CD4-positive, CD25-positive, alpha-beta regulatory T cell (primary cell): ENCODE data around the gene CDH2. TPM values are rescaled to one million over a fixed set of nuclear protein-coding genes. Genes with fewer than 3 reads are reported as not detected.
A peak's percentile ranks its signal among the peaks of the same experiment; 100 is the strongest.

Experiments
- ATAC-seq, 2 donors: fragments of 150-1000 bp; cut with Tn5 transposase; one replicate each; pipeline ENCODE4 v1.10.0; 2021; ENCODE audit warnings: low read depth in 2 of 2, moderate number of reproducible peaks in 2 of 2, moderate library complexity in 1 of 2
- DNase-seq, 3 donors: peaks; one replicate each; pipeline versions ENCODE4 v3.0.0 to v3.0.0-alpha.2; 2012 to 2022; ENCODE audit warnings: mixed read lengths in 1 of 3
- H3K27ac ChIP-seq: one replicate; pipeline ENCODE4 v1.7.0; 2013; ENCODE audit warnings: mild to moderate bottlenecking, low read length; ENCODE audit not compliant: insufficient read depth, poor library complexity, severe bottlenecking
- H3K27me3 ChIP-seq: one replicate; pipeline ENCODE4 v1.7.0; 2013; ENCODE audit warnings: low read length; ENCODE audit not compliant: control insufficient read depth, insufficient read depth
- H3K36me3 ChIP-seq: one replicate; pipeline ENCODE4 v1.7.0; 2013; ENCODE audit warnings: mild to moderate bottlenecking, low read length, moderate library complexity; ENCODE audit not compliant: control insufficient read depth, insufficient read depth
- H3K4me1 ChIP-seq: 2 replicates; pipeline ENCODE4 v1.7.0; 2013; ENCODE audit warnings: mild to moderate bottlenecking, low read length; ENCODE audit not compliant: insufficient read depth, control insufficient read depth, poor library complexity, severe bottlenecking
- H3K4me3 ChIP-seq: one replicate; pipeline ENCODE4 v1.7.0; 2013; ENCODE audit warnings: low read depth, mild to moderate bottlenecking, low read length, moderate library complexity
- H3K9me3 ChIP-seq, 2 experiments: 1 replicate in 1 of 2; 2 replicates in 1 of 2; pipeline ENCODE4 v1.7.0; 2013; ENCODE audit warnings: low read length in 2 of 2, mild to moderate bottlenecking in 1 of 2, moderate library complexity in 1 of 2; ENCODE audit not compliant: control insufficient read depth in 2 of 2
- H3K27ac Mint-ChIP-seq, 3 donors: one replicate each; pipeline ENCODE4 v1.8.0; 2020 to 2022; ENCODE audit warnings: mild to moderate bottlenecking in 3 of 3, mixed read lengths in 3 of 3, moderate library complexity in 2 of 3
- H3K27me3 Mint-ChIP-seq: one replicate; pipeline ENCODE4 v1.8.0; 2022; ENCODE audit warnings: mild to moderate bottlenecking, mixed read lengths
- H3K36me3 Mint-ChIP-seq: one replicate; pipeline ENCODE4 v1.8.0; 2020; ENCODE audit warnings: mixed read lengths
- H3K4me1 Mint-ChIP-seq, 4 donors: one replicate each; pipeline ENCODE4 v1.8.0; 2020 to 2022; ENCODE audit warnings: mixed read lengths in 4 of 4, mild to moderate bottlenecking in 1 of 4
- H3K4me3 Mint-ChIP-seq, 4 donors: one replicate each; pipeline ENCODE4 v1.8.0; 2020 to 2022; ENCODE audit warnings: mild to moderate bottlenecking in 4 of 4, mixed read lengths in 4 of 4, moderate library complexity in 3 of 4
- H3K9me3 Mint-ChIP-seq, 7 donors: one replicate each; pipeline ENCODE4 v1.8.0; 2020 to 2022; ENCODE audit warnings: mixed read lengths in 7 of 7, mild to moderate bottlenecking in 3 of 7, moderate library complexity in 2 of 7
- polyA plus RNA-seq, 4 donors: library from polyadenylated mRNA; unstranded; fragments of 300-500 nt; fragmentation: Illumina TruSeq; gene quantifications; one replicate each; pipeline ENCODE4 v1.2.3, GENCODE V29; 2021
- total RNA-seq: library from RNA; stranded (reverse); gene quantifications from one replicate; pipeline ENCODE4 v1.2.3, GENCODE V29; 2022

Gene CDH2
- total and polyA plus RNA-seq, 5 donors from 2014 or later, result not detected

DNA sequence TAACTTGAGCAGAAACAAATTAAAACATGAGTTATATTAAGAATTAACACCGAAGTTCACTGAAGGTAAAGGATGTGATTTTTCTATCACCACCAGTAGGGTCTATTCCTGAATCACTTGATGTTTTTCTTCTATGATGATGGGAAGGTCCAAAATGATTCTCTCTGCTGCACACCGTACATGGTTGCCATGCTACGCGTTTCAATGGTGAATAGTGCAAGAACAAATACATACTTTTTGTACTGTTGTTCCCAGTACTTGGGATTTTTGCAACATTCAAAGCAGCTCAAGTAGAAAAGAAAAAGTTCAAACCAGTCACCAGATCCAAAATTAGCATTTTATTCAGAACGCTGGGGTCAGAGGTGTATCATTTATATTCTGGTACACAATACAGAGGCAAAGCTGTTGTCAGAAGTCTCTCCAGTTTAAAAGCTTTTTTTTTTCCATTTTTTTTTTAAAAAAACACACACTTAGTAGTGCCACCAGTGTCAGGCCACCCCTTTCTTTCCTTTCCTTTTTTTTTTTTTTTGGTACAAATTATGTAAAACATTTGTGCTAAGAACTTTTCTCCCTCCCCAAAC, 226.2 kb downstream of the CDH2 start:
- H3K4me1 ChIP-seq, result no peaks in the 10 kb centered on the region
- no peaks in the 10 kb centered on the region for H3K27me3 ChIP-seq
- ATAC-seq, result no peak
- Mint-ChIP-seq H3K27ac (no peak overlapping the region), H3K4me1 (no peaks in the 10 kb centered on the region), H3K36me3 (no peaks in the 10 kb centered on the region), H3K9me3 (peaks cover 3 to 26% (median 6%) of the 10 kb centered on the region in 7 donors), H3K27me3 (no peaks in the 10 kb centered on the region), H3K4me3 (no peak overlapping the region)
- H3K36me3 ChIP-seq, result no peaks in the 10 kb centered on the region
- peaks cover 0 to 9% of the 10 kb centered on the region in 2 experiments for H3K9me3 ChIP-seq
- no peak overlapping the region for H3K4me3 ChIP-seq
- H3K27ac ChIP-seq, result no peak overlapping the region
- DNase-seq, result no peak

DNA sequence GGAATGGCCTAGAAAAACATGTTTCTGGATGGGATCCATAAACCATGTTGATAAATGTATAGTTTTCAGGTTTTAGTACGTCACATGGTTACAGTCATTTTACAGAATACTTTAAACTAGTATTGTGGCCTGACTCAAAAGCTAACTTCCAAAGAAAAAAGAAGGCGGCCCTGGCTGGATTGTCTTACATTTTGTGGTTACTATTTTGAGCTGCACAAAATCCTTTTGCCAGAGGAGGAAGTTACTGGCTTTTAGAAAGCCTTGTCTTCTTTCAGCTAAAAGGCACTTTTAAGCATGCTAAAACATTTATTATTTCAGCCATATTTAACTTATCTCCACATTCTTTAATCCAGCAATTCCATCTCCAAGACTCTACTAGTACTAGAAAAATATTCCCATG, 227.9 kb downstream of the CDH2 start:
- no peak for ATAC-seq
- H3K27me3 Mint-ChIP-seq, result no peaks in the 10 kb centered on the region
- no peaks in the 10 kb centered on the region for H3K4me1 ChIP-seq

DNA sequence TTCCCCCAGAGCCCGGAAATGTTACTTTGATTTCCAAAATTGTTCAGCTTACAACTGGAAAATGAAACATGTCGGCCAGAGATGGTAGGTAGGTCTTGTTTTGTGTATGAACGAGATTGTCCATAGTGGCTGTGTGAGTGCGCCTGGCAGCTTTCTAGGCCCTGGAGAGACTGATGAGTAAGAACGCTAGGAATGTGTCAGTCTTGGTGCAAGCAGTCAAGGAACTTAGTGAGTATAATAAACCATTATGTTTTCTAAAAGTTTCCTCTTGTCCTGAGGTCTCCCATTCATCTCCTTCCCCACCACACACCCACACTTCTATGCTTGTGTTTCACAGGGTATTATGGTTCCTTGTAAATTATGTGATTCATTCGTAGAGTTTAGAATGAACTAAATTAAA, 234.2 kb downstream of the CDH2 start:
- Mint-ChIP-seq H3K27me3 (no peaks in the 10 kb centered on the region), H3K4me3 (no peak overlapping the region), H3K9me3 (peaks cover 0 to 28% (median 9%) of the 10 kb centered on the region in 7 donors), H3K36me3 (no peaks in the 10 kb centered on the region), H3K27ac (no peak overlapping the region), H3K4me1 (no peaks in the 10 kb centered on the region)
- ATAC-seq, result no peak
- Histone ChIP-seq H3K9me3 (peaks cover 3 to 4% of the 10 kb centered on the region in 2 experiments), H3K36me3 (no peaks in the 10 kb centered on the region), H3K4me1 (no peaks in the 10 kb centered on the region), H3K27me3 (no peaks in the 10 kb centered on the region), H3K4me3 (no peak overlapping the region), H3K27ac (no peak overlapping the region)
- no peak for DNase-seq

More for the DNA sequence above, 227.9 kb downstream of the CDH2 start:
- Histone ChIP-seq H3K9me3 (peaks cover 0 to 11% of the 10 kb centered on the region in 2 experiments), H3K27ac (no peak overlapping the region), H3K4me3 (no peak overlapping the region), H3K27me3 (no peaks in the 10 kb centered on the region), H3K36me3 (no peaks in the 10 kb centered on the region)
- no peak overlapping the region for H3K27ac Mint-ChIP-seq
- no peaks in the 10 kb centered on the region for H3K36me3 Mint-ChIP-seq
- DNase-seq, result no peak
- H3K4me1 Mint-ChIP-seq, result no peaks in the 10 kb centered on the region
- H3K4me3 Mint-ChIP-seq, result no peak overlapping the region
- peaks cover 3 to 31% (median 8%) of the 10 kb centered on the region in 7 donors for H3K9me3 Mint-ChIP-seq

DNA sequence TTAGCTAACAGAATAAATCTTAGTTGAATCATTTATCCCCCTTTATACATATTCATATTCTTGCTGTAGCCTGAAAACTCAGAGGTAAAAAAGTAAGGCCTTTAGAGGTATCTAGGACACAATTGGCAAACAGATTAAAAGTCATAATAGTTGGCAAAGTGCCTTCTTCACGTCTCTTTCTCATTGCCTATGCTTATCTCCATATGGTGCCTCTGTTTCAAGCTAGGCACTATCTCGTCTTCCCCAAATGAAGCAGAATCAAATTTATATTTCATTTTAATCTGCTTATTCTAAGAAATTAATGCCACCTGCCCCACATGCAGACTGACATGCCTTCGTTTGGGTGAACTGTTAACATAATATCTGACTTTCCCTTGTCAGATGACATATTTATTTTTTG, 245.4 kb downstream of the CDH2 start:
- Mint-ChIP-seq H3K9me3 (peaks cover 2 to 17% (median 8%) of the 10 kb centered on the region in 7 donors), H3K27ac (no peak overlapping the region), H3K4me1 (no peaks in the 10 kb centered on the region), H3K27me3 (no peaks in the 10 kb centered on the region), H3K4me3 (no peak overlapping the region), H3K36me3 (no peaks in the 10 kb centered on the region)
- DNase-seq (no peak), ATAC-seq (no peak)
- no peaks in the 10 kb centered on the region for H3K27me3 ChIP-seq
- no peak overlapping the region for H3K4me3 ChIP-seq
- no peaks in the 10 kb centered on the region for H3K9me3 ChIP-seq
- H3K36me3 ChIP-seq, result no peaks in the 10 kb centered on the region
- no peaks in the 10 kb centered on the region for H3K4me1 ChIP-seq
- H3K27ac ChIP-seq, result no peak overlapping the region

DNA sequence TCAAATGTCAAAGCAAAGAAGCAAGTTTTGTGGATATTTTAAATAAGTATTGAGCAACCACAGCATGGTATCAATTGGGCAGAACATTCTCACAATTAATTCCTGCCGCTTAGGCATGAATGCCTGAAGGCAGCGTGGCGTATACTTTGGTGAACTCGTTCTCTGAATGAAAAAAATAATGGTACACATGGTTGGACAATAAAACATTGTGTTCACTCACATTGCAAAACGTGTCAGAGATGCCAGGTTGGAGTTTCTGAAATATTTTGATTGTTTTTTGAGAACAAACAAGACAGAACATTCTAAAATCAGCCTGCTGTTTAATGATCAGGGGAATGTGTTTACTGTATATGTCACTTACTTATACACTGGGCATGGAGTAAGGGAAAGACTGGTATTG, 254.2 kb downstream of the CDH2 start:
- Mint-ChIP-seq H3K27me3 (no peaks in the 10 kb centered on the region), H3K4me1 (no peaks in the 10 kb centered on the region), H3K27ac (peak overlapping the region in 1 of 3 donors; percentile 48), H3K4me3 (no peak overlapping the region), H3K9me3 (peaks cover 2 to 27% (median 7%) of the 10 kb centered on the region in 7 donors), H3K36me3 (no peaks in the 10 kb centered on the region)
- H3K36me3 ChIP-seq, result no peaks in the 10 kb centered on the region
- H3K4me3 ChIP-seq, result no peak overlapping the region
- no peaks in the 10 kb centered on the region for H3K4me1 ChIP-seq
- ATAC-seq, result no peak
- no peak overlapping the region for H3K27ac ChIP-seq
- peaks cover 0 to 3% of the 10 kb centered on the region in 2 experiments for H3K9me3 ChIP-seq
- DNase-seq, result no peak
- no peaks in the 10 kb centered on the region for H3K27me3 ChIP-seq

DNA sequence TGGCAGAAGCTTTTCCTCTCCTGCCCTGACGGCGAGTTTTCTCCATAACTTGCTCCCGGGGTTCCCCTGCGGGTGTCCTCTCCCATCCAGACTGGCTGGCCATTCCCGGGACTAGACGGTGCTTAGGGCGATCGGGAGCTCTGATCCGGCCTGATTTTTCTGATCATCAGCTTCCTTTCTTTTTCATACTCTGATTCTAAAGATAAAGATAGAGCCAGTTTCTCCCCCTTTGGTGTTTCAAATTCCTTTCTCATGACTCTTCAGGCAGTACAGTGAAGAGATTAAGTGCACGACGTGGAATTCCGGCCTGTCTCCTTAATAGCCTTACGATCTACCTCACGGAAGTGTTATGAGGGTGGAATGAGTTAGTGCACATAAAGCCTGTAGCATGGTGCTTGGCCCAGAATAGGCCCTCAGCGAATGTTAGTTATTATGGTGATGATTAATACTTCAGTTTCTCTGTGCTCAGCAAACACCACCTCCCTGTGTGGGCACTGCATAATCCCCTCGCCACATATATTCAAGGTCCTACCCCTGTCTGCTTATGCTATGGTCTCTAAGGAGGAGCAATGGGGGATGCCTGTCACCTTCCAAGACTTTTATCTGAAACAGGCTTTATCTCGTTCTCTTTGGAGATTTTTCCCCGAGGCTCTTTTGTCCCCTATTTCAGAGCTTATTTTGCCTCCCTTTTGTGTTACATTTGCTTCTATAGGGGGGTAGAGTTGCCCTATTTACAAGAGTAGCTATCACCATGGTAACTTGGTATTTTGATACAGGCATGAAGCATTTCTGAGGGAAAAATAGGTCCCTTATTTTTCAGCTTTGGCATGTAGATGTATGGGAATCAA, 254.8 kb downstream of the CDH2 start:
- H3K27ac Mint-ChIP-seq, result no peak overlapping the region
- no peak overlapping the region for H3K27ac ChIP-seq
- H3K27me3 Mint-ChIP-seq, result no peaks in the 10 kb centered on the region
- ATAC-seq, result no peak
- H3K9me3 ChIP-seq, result peaks cover 0 to 8% of the 10 kb centered on the region in 2 experiments
- no peaks in the 10 kb centered on the region for H3K4me1 ChIP-seq
- H3K4me1 Mint-ChIP-seq, result no peaks in the 10 kb centered on the region
- no peaks in the 10 kb centered on the region for H3K36me3 Mint-ChIP-seq
- no peaks in the 10 kb centered on the region for H3K27me3 ChIP-seq
- H3K9me3 Mint-ChIP-seq, result peaks cover 2 to 27% (median 5%) of the 10 kb centered on the region in 7 donors
- no peak overlapping the region for H3K4me3 Mint-ChIP-seq
- no peak for DNase-seq
- no peak overlapping the region for H3K4me3 ChIP-seq
- H3K36me3 ChIP-seq, result no peaks in the 10 kb centered on the region

DNA sequence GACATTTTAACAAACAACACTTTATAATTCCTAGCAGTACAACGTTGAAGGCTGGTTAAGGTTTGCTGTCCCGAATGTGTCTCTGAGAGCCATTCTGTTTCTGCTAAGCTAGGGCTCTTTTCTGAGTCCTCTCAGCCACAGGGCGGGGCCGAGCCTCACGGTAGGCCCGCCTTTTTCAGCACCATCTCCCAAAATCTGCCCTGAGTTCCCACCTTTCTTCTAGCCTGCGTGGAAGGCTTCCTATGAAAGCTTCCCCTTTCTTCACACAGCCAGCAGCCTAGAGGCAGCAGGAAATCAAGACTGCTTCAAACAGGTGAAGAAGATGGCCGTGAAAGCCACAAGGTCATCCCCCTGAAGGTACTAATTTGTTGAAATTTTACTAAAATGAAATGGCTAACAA, 255.5 kb downstream of the CDH2 start:
- no peaks in the 10 kb centered on the region for H3K4me1 ChIP-seq
- Mint-ChIP-seq H3K27me3 (no peaks in the 10 kb centered on the region), H3K4me3 (no peak overlapping the region), H3K4me1 (no peaks in the 10 kb centered on the region), H3K9me3 (peaks cover 2 to 23% (median 5%) of the 10 kb centered on the region in 7 donors), H3K27ac (no peak overlapping the region), H3K36me3 (no peaks in the 10 kb centered on the region)
- H3K27ac ChIP-seq, result no peak overlapping the region
- H3K9me3 ChIP-seq, result peaks cover 0 to 8% of the 10 kb centered on the region in 2 experiments
- no peak for DNase-seq
- no peak overlapping the region for H3K4me3 ChIP-seq
- H3K27me3 ChIP-seq, result no peaks in the 10 kb centered on the region
- H3K36me3 ChIP-seq, result no peaks in the 10 kb centered on the region
- ATAC-seq, result no peak
